SK-N-MC (cell line): ENCODE data around the gene SHANK1.

ENCODE experiments used
- EZH2 ChIP-seq: fragments of 200-600 bp; sonication (generic); IDR thresholded peaks from one replicate; pipeline ENCODE4 v1.6.1; 2017; ENCODE audit warnings: antibody characterized with exemption
- FOXP2 ChIP-seq: optimal IDR thresholded peaks from 2 replicates; pipeline ENCODE3; 2011; ENCODE audit warnings: mild to moderate bottlenecking, moderate library complexity; ENCODE audit not compliant: insufficient read depth; ENCODE audit errors: extremely low read length, control extremely low read depth
- POLR2AphosphoS5 ChIP-seq: IDR thresholded peaks from 2 replicates; pipeline ENCODE4 v1.6.1; 2012; ENCODE audit warnings: mild to moderate bottlenecking, low read depth, low read length, borderline replicate concordance

DNA sequence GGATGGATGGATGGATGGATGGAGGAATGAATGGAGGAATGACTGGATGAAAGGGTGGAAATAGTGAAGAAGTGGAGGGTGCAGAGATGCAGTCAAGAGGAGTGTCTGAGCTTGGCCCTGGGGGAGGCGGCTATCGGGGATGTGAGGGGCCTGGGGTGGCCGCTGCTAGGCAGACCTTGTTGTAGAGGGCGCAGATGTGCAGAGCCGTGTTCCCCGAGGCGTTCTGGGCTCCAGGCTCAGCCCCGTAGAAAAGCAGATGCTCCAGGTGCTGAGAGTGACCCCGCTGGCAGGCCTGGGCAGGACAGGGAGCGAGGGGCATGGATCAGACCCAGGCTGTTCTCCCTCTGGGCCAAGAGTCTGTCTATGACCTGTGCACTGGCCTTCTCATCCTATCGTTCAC is 8.4 kb downstream of the SHANK1 start:
- TF ChIP-seq EZH2 (no peak), POLR2AphosphoS5 (no peak), FOXP2 (no peak)
